Smooth muscle cell (in vitro differentiated cells): ENCODE results near the gene RNF26. TPM values are rescaled to one million over a fixed set of nuclear protein-coding genes. Genes with fewer than 3 reads are reported as not detected.

ENCODE experiments used
- DNase-seq: peaks from one replicate; lab custom pipeline; 2025; ENCODE audit not compliant: unreplicated experiment; lab: John Stamatoyannopoulos, UW
- H2AFZ ChIP-seq: fragments of 200-600 bp; sonication (generic); 2 replicates; pipeline ENCODE4 v1.6.0; 2016; ENCODE audit warnings: antibody characterized with exemption, low read depth, mild to moderate bottlenecking
- H3F3A ChIP-seq: fragments of 200-600 bp; sonication (generic); 2 replicates; pipeline ENCODE4 v1.6.0; 2017; ENCODE audit warnings: antibody characterized with exemption, low read depth
- H3K27ac ChIP-seq: fragments of 200-600 bp; sonication (generic); 2 replicates; pipeline ENCODE4 v1.5.1; 2016; ENCODE audit warnings: low read depth, mild to moderate bottlenecking
- H3K27me3 ChIP-seq: fragments of 200-600 bp; sonication (generic); 2 replicates; pipeline ENCODE4 v1.6.1; 2016; ENCODE audit warnings: low read depth, mild to moderate bottlenecking
- H3K36me3 ChIP-seq: fragments of 200-600 bp; sonication (generic); 2 replicates; pipeline ENCODE4 v1.5.1; 2016; ENCODE audit warnings: low read depth
- H3K4me1 ChIP-seq: fragments of 200-600 bp; sonication (generic); 2 replicates; pipeline ENCODE4 v1.5.1; 2016; ENCODE audit warnings: low read depth
- H3K4me2 ChIP-seq: fragments of 200-600 bp; sonication (generic); 2 replicates; pipeline ENCODE4 v1.6.0; 2016; ENCODE audit warnings: mild to moderate bottlenecking
- H3K4me3 ChIP-seq: fragments of 200-600 bp; sonication (generic); 2 replicates; pipeline ENCODE4 v1.5.1; 2016; ENCODE audit warnings: mild to moderate bottlenecking
- H3K79me2 ChIP-seq: fragments of 200-600 bp; sonication (generic); 2 replicates; pipeline ENCODE4 v1.6.0; 2016; ENCODE audit warnings: low read depth, mild to moderate bottlenecking
- H3K9ac ChIP-seq: fragments of 200-600 bp; sonication (generic); 2 replicates; pipeline ENCODE4 v1.6.0; 2016; ENCODE audit warnings: low read depth
- H3K9me3 ChIP-seq: fragments of 200-600 bp; sonication (generic); replicated peaks from 2 replicates; pipeline ENCODE4 v1.5.1; 2016; ENCODE audit warnings: low read depth
- H4K20me1 ChIP-seq: fragments of 200-600 bp; sonication (generic); 2 replicates; pipeline ENCODE4 v1.6.0; 2016; ENCODE audit warnings: low read depth
- WGBS: methylation state at CpG from one replicate; pipeline ENCODE4 v1.1.7; 2016; ENCODE audit warnings: low lambda C conversion rate; 5-methylcytosine and 5-hydroxymethylcytosine counted together
- polyA plus RNA-seq: library from polyadenylated mRNA; unstranded; fragments of >200 nt; fragmentation: Nextera tagmentation; extraction: Ambion mirVana; gene quantifications from 2 replicates; pipeline ENCODE4 v1.2.1, GENCODE V29; 2016
- total RNA-seq: library from RNA; depleted of rRNA; stranded (reverse); fragments of >200 nt; gene quantifications from 2 replicates; pipeline ENCODE4 v1.2.3, GENCODE V29; 2014
- TF ChIP-seq, protein P1 (sequence below): fragments of 200-600 bp; sonication (generic); IDR thresholded peaks from 2 replicates; pipeline ENCODE4 v1.5.1; 2017; ENCODE audit warnings: borderline replicate concordance, mild to moderate bottlenecking, antibody characterized with exemption; ENCODE audit not compliant: insufficient read depth, poor library complexity, severe bottlenecking

Gene RNF26
- total and polyA plus RNA-seq, 2 experiments from 2014 or later: 14.6 to 63.1 TPM

DNA sequence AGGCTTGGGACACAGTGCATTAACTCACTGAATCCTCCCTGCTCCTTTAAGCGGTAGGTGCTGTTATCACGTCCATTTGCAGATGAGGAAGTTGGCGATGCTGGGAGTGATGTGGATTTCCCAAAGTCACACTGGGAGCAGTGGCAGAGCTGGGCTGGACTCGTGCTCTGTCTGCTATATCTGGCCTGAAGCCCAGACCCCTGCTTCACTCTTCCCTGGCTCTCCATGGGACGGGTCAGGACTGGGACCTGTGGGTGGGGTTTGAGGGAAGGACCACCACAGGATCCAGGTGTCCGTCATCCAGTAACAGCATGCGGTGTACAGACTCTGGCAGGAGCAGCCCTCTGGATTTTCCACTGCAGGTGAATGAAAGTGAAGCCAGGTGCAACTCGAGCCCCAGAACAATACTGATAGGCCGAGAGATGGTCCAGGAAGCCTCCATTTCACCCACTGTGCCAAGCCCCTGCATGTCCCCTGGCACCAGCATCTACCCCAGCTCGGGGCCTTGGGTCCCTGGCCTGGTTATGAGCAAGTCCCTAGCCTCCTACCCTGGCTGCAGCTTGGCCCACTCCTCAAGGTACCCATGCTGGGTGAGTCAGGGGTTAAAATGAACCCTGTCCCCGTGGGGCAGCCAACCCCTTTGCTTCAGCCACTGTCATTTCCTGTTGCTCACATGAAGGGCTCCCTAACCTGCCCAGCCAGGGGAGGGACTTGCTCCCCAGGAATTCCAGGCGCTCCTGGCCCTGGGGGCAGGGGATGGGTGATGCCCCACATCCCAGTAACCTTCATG, 43.0 kb downstream of the RNF26 start:
- Histone ChIP-seq H3K27ac (no peak overlapping the region), H3K4me1 (peaks cover 51% of the 10 kb centered on the region), H3K79me2 (no peaks in the 10 kb centered on the region), H3F3A (no peaks in the 10 kb centered on the region), H3K9ac (no peak overlapping the region), H3K4me2 (no peak overlapping the region), H3K9me3 (no peaks in the 10 kb centered on the region), H3K4me3 (no peak overlapping the region), H3K36me3 (no peaks in the 10 kb centered on the region), H3K27me3 (no peaks in the 10 kb centered on the region), H2AFZ (no peak overlapping the region), H4K20me1 (no peaks in the 10 kb centered on the region)
- no peak for DNase-seq
- TF ChIP-seq, protein P1, sequence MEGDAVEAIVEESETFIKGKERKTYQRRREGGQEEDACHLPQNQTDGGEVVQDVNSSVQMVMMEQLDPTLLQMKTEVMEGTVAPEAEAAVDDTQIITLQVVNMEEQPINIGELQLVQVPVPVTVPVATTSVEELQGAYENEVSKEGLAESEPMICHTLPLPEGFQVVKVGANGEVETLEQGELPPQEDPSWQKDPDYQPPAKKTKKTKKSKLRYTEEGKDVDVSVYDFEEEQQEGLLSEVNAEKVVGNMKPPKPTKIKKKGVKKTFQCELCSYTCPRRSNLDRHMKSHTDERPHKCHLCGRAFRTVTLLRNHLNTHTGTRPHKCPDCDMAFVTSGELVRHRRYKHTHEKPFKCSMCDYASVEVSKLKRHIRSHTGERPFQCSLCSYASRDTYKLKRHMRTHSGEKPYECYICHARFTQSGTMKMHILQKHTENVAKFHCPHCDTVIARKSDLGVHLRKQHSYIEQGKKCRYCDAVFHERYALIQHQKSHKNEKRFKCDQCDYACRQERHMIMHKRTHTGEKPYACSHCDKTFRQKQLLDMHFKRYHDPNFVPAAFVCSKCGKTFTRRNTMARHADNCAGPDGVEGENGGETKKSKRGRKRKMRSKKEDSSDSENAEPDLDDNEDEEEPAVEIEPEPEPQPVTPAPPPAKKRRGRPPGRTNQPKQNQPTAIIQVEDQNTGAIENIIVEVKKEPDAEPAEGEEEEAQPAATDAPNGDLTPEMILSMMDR: no peak
- 73% methylated on average over 12 of the region's 12 CpGs for WGBS

DNA sequence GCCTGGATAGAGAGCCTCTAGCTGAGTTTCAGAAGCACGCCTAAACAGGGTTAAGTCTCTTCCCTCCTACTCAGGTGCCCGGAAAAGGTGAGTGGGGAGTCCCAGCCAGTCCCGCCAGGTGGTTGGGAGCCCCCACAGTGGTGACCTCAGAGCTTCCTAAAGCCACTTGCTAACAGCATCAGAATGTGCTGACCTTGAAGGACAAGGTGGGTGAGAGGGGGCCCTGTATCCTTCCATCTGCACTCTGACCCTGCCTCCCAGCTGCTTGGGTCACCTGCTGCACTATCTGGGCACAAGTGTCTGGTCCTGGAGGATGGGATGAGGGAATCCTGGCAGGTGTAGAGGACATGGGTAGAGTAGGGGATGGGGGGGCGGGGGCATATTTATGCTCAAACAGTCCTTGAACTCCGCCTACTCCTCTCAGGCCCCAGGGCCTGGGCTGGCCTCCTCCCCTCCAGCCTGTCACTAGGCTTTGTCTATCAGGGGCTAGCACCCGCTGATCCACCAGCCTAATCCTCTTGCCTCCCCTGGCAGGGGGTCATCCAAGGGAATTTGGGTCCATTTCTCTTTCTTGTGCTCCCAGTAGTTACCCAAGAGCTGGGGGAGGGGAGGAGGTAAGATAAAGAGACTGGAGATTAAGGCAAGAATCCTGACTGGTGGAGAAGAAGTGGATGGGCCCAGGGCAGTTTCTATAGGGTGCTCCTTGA, 43.8 kb downstream of the RNF26 start:
- H3K36me3 ChIP-seq: no peaks in the 10 kb centered on the region
- no peaks in the 10 kb centered on the region for H3F3A ChIP-seq
- H3K9me3 ChIP-seq: no peaks in the 10 kb centered on the region
- DNase-seq: no peak
- no peak overlapping the region for H3K4me3 ChIP-seq
- H3K79me2 ChIP-seq: no peaks in the 10 kb centered on the region
- H3K9ac ChIP-seq: no peak overlapping the region
- WGBS: 69% methylated on average over 6 of the region's 6 CpGs
- no peak overlapping the region for H3K27ac ChIP-seq
- peaks cover 51% of the 10 kb centered on the region for H3K4me1 ChIP-seq
- H4K20me1 ChIP-seq: no peaks in the 10 kb centered on the region
- no peak overlapping the region for H3K4me2 ChIP-seq
- peaks cover 3% of the 10 kb centered on the region for H3K27me3 ChIP-seq
- H2AFZ ChIP-seq: no peak overlapping the region
- TF ChIP-seq, protein P1: no peak

DNA sequence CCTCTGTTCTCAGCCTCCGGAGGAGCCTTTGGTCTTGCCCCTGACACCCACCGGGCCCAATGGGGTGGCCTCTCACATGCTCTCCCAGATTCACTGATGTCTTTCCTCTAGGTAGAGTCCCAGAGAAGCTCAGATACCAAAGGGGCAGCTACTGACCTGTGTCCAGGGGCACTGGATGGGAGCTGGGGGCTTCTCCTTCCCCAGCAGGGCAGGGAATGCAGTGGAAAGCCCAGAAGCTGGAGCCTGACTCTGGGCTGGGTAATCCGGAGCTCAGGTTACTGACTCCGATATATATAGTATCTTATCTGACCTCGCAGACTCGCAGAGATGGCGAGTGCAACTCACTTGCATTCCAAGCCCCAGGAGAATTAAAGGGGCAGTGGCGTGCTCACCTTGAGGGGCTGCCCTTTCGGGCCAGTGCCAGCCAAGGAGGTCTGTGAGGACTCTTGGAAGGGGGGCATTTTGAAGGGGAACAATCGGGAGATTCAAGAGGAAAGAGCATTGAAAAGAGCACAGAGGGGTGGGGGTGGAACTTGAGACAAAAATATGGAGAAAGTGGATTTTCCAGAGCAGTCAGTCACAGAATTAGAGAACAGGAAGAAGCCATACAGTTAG, 44.6 kb downstream of the RNF26 start:
- no peak overlapping the region for H3K27ac ChIP-seq
- H2AFZ ChIP-seq: no peak overlapping the region
- no peaks in the 10 kb centered on the region for H3K79me2 ChIP-seq
- 47% methylated on average over 10 of the region's 10 CpGs for WGBS
- no peaks in the 10 kb centered on the region for H3F3A ChIP-seq
- H3K4me3 ChIP-seq: no peak overlapping the region
- H4K20me1 ChIP-seq: no peaks in the 10 kb centered on the region
- H3K27me3 ChIP-seq: peaks cover 7% of the 10 kb centered on the region
- H3K9ac ChIP-seq: no peak overlapping the region
- no peaks in the 10 kb centered on the region for H3K36me3 ChIP-seq
- H3K4me1 ChIP-seq: peaks cover 51% of the 10 kb centered on the region
- TF ChIP-seq, protein P1: no peak
- H3K4me2 ChIP-seq: no peak overlapping the region
- DNase-seq: no peak
- H3K9me3 ChIP-seq: no peaks in the 10 kb centered on the region
